Measurements from ENCODE around the gene EIF2S1.

DNA sequence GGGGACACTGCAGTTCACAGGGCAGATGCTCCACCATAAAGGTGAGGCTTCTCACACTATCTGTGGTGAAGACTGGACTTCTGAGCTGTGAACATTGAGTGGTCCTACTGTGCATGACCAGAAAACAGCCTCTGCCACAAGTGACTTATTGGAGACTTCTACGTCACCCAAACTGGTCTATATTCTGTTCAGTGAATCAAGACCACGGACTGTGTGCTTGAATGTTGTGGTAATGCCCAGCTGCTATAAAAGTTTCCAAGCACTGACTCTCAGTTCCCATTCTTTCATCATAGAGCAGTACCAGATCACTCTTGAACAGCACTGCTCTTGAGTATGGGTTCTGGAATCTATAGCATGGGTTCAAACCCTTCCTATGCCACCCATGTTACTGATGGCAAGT, 56.7 kb downstream of the EIF2S1 start:
- TF ChIP-seq, protein P1, sequence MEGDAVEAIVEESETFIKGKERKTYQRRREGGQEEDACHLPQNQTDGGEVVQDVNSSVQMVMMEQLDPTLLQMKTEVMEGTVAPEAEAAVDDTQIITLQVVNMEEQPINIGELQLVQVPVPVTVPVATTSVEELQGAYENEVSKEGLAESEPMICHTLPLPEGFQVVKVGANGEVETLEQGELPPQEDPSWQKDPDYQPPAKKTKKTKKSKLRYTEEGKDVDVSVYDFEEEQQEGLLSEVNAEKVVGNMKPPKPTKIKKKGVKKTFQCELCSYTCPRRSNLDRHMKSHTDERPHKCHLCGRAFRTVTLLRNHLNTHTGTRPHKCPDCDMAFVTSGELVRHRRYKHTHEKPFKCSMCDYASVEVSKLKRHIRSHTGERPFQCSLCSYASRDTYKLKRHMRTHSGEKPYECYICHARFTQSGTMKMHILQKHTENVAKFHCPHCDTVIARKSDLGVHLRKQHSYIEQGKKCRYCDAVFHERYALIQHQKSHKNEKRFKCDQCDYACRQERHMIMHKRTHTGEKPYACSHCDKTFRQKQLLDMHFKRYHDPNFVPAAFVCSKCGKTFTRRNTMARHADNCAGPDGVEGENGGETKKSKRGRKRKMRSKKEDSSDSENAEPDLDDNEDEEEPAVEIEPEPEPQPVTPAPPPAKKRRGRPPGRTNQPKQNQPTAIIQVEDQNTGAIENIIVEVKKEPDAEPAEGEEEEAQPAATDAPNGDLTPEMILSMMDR (IDR thresholded peaks at IDR 0.05; ENCODE audit: poor library complexity), result no peak
- TF ChIP-seq EZH2 (IDR thresholded peaks at IDR 0.05; ENCODE audit: borderline replicate concordance), result no peak
